Activated naive CD8-positive, alpha-beta T cell treated with anti-CD3 and anti-CD28 coated beads, Interleukin-2, amount 50 U/mL, for 24 hours (primary cell): ENCODE results near the gene NXF2B.
"Not testable (repeated sequence)": the region's sequence is repeated elsewhere in the genome, so short reads cannot be mapped to it uniquely, and the experiment has no call there.

Experiments
- ATAC-seq: fragments of 150-1000 bp; cut with Tn5 transposase; one replicate; pipeline ENCODE4 v1.10.0; 2021
- DNase-seq: peaks from one replicate; pipeline ENCODE4 v3.0.0; 2021
- H3K27ac Mint-ChIP-seq: one replicate; pipeline ENCODE4 v1.8.0; 2021; ENCODE audit warnings: mild to moderate bottlenecking, mixed read lengths
- H3K27me3 Mint-ChIP-seq: one replicate; pipeline ENCODE4 v1.8.0; 2021; ENCODE audit warnings: mixed read lengths
- H3K36me3 Mint-ChIP-seq: one replicate; pipeline ENCODE4 v1.8.0; 2021; ENCODE audit warnings: low read depth, mixed read lengths
- H3K4me1 Mint-ChIP-seq: one replicate; pipeline ENCODE4 v1.8.0; 2021; ENCODE audit warnings: mixed read lengths
- H3K4me3 Mint-ChIP-seq: one replicate; pipeline ENCODE4 v1.8.0; 2021; ENCODE audit warnings: mild to moderate bottlenecking, moderate library complexity, mixed read lengths
- H3K9me3 Mint-ChIP-seq: one replicate; pipeline ENCODE4 v1.8.0; 2021; ENCODE audit warnings: mixed read lengths

NXF2B gene, protein sequence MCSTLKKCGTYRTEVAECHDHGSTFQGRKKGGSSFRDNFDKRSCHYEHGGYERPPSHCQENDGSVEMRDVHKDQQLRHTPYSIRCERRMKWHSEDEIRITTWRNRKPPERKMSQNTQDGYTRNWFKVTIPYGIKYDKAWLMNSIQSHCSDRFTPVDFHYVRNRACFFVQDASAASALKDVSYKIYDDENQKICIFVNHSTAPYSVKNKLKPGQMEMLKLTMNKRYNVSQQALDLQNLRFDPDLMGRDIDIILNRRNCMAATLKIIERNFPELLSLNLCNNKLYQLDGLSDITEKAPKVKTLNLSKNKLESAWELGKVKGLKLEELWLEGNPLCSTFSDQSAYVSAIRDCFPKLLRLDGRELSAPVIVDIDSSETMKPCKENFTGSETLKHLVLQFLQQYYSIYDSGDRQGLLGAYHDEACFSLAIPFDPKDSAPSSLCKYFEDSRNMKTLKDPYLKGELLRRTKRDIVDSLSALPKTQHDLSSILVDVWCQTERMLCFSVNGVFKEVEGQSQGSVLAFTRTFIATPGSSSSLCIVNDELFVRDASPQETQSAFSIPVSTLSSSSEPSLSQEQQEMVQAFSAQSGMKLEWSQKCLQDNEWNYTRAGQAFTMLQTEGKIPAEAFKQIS

GRCh38 chrX:102439908-102440307, at the start of gene NXF2B:
Gene NXF2B, minus strand, starts transcription at chrX:102440008. Its CDS starts 59,972 bp downstream, at chrX:102380036.
- H3K27me3 Mint-ChIP-seq, H3K9me3 Mint-ChIP-seq, DNase-seq, H3K27ac Mint-ChIP-seq, ATAC-seq, H3K4me3 Mint-ChIP-seq, H3K36me3 Mint-ChIP-seq, H3K4me1 Mint-ChIP-seq: not testable (repeated sequence)

- H3K36me3 Mint-ChIP-seq, DNase-seq, H3K27ac Mint-ChIP-seq, ATAC-seq, H3K4me1 Mint-ChIP-seq, H3K27me3 Mint-ChIP-seq, H3K4me3 Mint-ChIP-seq, H3K9me3 Mint-ChIP-seq: not testable (repeated sequence)
Measured at GRCh38 chrX:102478765-102479164, 39.0 kb upstream of the NXF2B start.

GRCh38 chrX:102471762-102472220, 32.0 kb upstream of the NXF2B start, which contains the start of gene TCP11X2:
Gene TCP11X2, minus strand, starts transcription at chrX:102471812.
- H3K36me3 Mint-ChIP-seq, H3K4me3 Mint-ChIP-seq, H3K27ac Mint-ChIP-seq, H3K27me3 Mint-ChIP-seq, DNase-seq, ATAC-seq, H3K4me1 Mint-ChIP-seq, H3K9me3 Mint-ChIP-seq: not testable (repeated sequence)

- not testable (repeated sequence) for ATAC-seq, H3K27ac Mint-ChIP-seq, H3K4me1 Mint-ChIP-seq, H3K36me3 Mint-ChIP-seq, H3K4me3 Mint-ChIP-seq, H3K9me3 Mint-ChIP-seq, H3K27me3 Mint-ChIP-seq, DNase-seq
Measured at GRCh38 chrX:102470215-102470614, 30.4 kb upstream of the NXF2B start.

DNA sequence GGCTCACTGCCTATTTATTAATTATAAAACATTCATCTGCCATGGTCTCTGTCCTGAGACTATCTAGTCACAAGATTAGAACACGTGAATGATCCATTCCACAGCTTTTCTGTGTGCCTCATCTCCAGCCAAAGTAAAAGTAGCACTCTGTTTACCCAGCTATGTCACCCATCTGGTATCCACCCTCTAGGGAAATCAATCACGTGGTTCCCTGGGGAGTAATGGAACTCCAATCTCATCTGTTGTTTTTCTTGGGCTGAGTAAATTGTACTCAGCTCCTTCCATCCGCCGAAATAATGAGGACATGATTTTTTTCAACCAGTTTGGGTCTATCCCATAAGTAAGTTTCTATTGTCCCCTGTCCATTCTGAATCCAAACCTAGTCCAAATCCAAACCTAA, 18.8 kb upstream of the NXF2B start:
- not testable (repeated sequence) for H3K4me3 Mint-ChIP-seq, H3K4me1 Mint-ChIP-seq

GRCh38 chrX:102414493-102414892, 25.3 kb downstream of the NXF2B start:
- H3K4me3 Mint-ChIP-seq = not testable (repeated sequence)

More for the DNA sequence above, 18.8 kb upstream of the NXF2B start:
- DNase-seq, ATAC-seq, H3K9me3 Mint-ChIP-seq, H3K27ac Mint-ChIP-seq, H3K36me3 Mint-ChIP-seq, H3K27me3 Mint-ChIP-seq: not testable (repeated sequence)

DNA sequence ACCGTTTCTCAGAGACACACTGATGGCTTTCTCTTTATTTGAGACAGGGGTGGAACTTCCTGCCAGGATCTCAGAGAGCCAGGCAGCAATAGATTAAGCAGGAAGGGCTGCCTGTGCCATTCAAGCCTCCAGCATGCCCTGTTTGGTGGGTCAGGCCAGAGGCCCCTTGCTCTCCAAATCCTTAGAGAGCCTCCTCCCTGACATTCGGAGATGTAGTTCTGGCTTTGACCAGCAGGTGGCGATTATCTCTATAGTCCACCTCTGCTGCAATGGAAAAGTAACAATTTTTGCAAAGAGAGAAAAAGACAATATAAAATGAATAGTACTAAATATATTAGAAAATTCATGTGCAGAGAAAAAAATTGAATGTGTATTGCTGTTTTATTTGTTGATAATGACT, 93.9 kb downstream of the NXF2B start:
- ATAC-seq = no peak
- Mint-ChIP-seq H3K36me3 (no peaks in the 10 kb centered on the region), H3K4me1 (no peaks in the 10 kb centered on the region), H3K4me3 (no peak overlapping the region), H3K27me3 (peaks cover 6% of the 10 kb centered on the region), H3K27ac (no peak overlapping the region), H3K9me3 (no peaks in the 10 kb centered on the region)
- DNase-seq = peak; percentile 60

More at GRCh38 chrX:102414493-102414892, 25.3 kb downstream of the NXF2B start:
- not testable (repeated sequence) for H3K27ac Mint-ChIP-seq, H3K4me1 Mint-ChIP-seq, H3K36me3 Mint-ChIP-seq, DNase-seq, ATAC-seq, H3K27me3 Mint-ChIP-seq, H3K9me3 Mint-ChIP-seq

DNA sequence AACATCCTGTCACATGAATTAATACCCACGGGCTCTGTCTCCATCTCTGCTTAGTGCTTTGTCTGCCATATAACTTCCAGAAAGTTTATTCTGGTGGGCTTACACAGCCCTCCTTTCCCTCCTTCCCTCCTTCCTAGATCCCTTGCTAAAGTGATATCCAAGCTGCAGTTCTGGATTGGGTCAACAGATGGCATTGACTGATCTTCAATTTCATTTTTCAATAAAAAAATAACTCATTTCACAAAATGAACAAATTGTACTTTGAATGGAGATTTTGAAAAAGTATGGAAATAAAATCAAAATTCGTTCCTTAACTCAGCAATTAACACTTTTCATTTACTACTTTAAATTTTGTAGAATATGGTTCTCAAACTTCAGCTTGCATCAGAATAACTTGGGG, 97.9 kb downstream of the NXF2B start:
- Mint-ChIP-seq H3K36me3 (no peaks in the 10 kb centered on the region), H3K27ac (no peak overlapping the region), H3K4me3 (no peak overlapping the region), H3K9me3 (no peaks in the 10 kb centered on the region), H3K27me3 (no peaks in the 10 kb centered on the region), H3K4me1 (no peaks in the 10 kb centered on the region)
- ATAC-seq (no peak), DNase-seq (no peak)

GRCh38 chrX:102339312-102340298, 100.2 kb downstream of the NXF2B start:
- H3K27ac Mint-ChIP-seq = no peak overlapping the region
- no peak for ATAC-seq
- H3K4me3 Mint-ChIP-seq = no peak overlapping the region
- peak; percentile 1 for DNase-seq
- no peaks in the 10 kb centered on the region for H3K27me3 Mint-ChIP-seq
- H3K4me1 Mint-ChIP-seq = no peaks in the 10 kb centered on the region
- H3K9me3 Mint-ChIP-seq = no peaks in the 10 kb centered on the region
- H3K36me3 Mint-ChIP-seq = no peaks in the 10 kb centered on the region

DNA sequence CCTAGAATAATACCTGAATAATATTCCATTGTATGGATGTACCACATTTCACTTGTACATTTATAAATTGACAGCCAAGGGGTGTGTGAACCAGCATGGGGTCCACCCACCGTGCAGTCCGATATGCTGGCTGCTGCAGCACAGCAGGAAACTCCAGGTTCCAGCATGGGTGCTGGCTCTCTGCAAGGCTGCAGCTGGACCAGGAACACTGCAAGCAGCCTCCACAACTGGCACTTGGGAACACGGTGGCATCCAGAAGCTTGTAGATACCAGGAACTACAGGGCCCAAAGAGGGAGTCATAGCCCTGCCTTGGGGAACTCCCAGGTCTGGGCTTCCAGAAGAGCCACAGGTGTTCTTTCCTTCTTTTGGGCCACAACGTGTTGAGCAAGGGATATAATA, 101.6 kb downstream of the NXF2B start:
- Mint-ChIP-seq H3K4me1 (no peaks in the 10 kb centered on the region), H3K27ac (no peak overlapping the region), H3K36me3 (no peaks in the 10 kb centered on the region), H3K9me3 (no peaks in the 10 kb centered on the region), H3K27me3 (no peaks in the 10 kb centered on the region), H3K4me3 (no peak overlapping the region)
- DNase-seq = no peak
- ATAC-seq = no peak
